Testis (tissue), 3 donors: ENCODE results near the gene RAB3GAP2. TPM values are rescaled to one million over a fixed set of nuclear protein-coding genes. Genes with fewer than 3 reads are reported as not detected.

Source experiments
- DNase-seq: peaks from one replicate; pipeline ENCODE4 v3.0.0-alpha.2; 2019
- H3K27ac ChIP-seq, 2 donors: fragments of 200-600 bp; sonication (generic); one replicate each; pipeline ENCODE4 v1.5.1; 2019
- H3K27me3 ChIP-seq: fragments of 200-600 bp; sonication (generic); one replicate; pipeline ENCODE4 v1.5.1; 2019
- H3K36me3 ChIP-seq: fragments of 200-600 bp; sonication (generic); one replicate; pipeline ENCODE4 v1.5.1; 2017; ENCODE audit warnings: low read depth; ENCODE audit errors: missing control alignments
- H3K4me1 ChIP-seq: fragments of 200-600 bp; sonication (generic); one replicate; pipeline ENCODE4 v1.5.1; 2019
- H3K4me3 ChIP-seq, 2 donors: fragments of 200-600 bp; sonication (generic); one replicate each; pipeline ENCODE4 v1.5.1; 2017 to 2019
- H3K9me3 ChIP-seq: fragments of 200-600 bp; sonication (generic); one replicate; pipeline ENCODE4 v1.5.1; 2017
- CTCF ChIP-seq, 3 experiments: fragments of 450-650 bp in 2 of 3; fragments of 200-600 bp in 1 of 3; sonication (generic) in 1 of 3; IDR thresholded peaks; one replicate each; pipeline ENCODE4 v1.5.1; 2016 to 2019; ENCODE audit warnings: antibody characterized with exemption in 3 of 3, mild to moderate bottlenecking in 2 of 3, moderate library complexity in 1 of 3
- POLR2A ChIP-seq: fragments of 450-650 bp; IDR thresholded peaks from one replicate; pipeline ENCODE4 v1.6.1; 2017; ENCODE audit warnings: antibody characterized with exemption, mild to moderate bottlenecking, moderate library complexity
- WGBS, 2 donors: methylation state at CpG; one replicate each; pipeline ENCODE4 v1.1.5; 2018; 5-methylcytosine and 5-hydroxymethylcytosine counted together
- intact Hi-C: fragments of 100-400 bp; cut with DNase I; formaldehyde crosslinking; loops from one replicate; pipeline ENCODE4 v1.15.1; 2023; ENCODE audit warnings: low total_unique reads
- polyA plus RNA-seq: library from polyadenylated mRNA; stranded (reverse); fragments of 350-450 nt; fragmentation: Illumina TruSeq; extraction: RNeasy Lipid Tissue Mini Kit (QIAGEN cat#74804); gene quantifications from one replicate; pipeline ENCODE4 v1.2.3, GENCODE V29; 2014; ENCODE audit warnings: low read depth, low replicate concordance; ENCODE audit not compliant: insufficient read depth
- total RNA-seq, 2 donors: library from RNA; depleted of rRNA; stranded (reverse); fragments of >200 nt; gene quantifications; one replicate each; pipeline ENCODE4 v1.2.3, GENCODE V29; 2016

The RAB3GAP2 gene
- total and polyA plus RNA-seq, 3 donors from 2014 or later, result 17.9 to 28.7 (median 24.6) TPM

- 80 to 86% methylated on average over 3 of the region's 3 CpGs for WGBS, 2 donors
- no peak for TF ChIP-seq POLR2A
- no peak for TF ChIP-seq CTCF (IDR thresholded peaks at IDR 0.05)
These were observed 6.7 kb upstream of the RAB3GAP2 start for GRCh38 chr1:220278991-220279390.

GRCh38 chr1:220275430-220275829 lies 3.2 kb upstream of the RAB3GAP2 start:
- Histone ChIP-seq H3K36me3 (no peaks in the 10 kb centered on the region), H3K4me3 (no peak overlapping the region), H3K27me3 (no peaks in the 10 kb centered on the region), H3K4me1 (peaks cover 10% of the 10 kb centered on the region), H3K9me3 (no peaks in the 10 kb centered on the region), H3K27ac (no peak overlapping the region)
- TF ChIP-seq CTCF (IDR thresholded peaks at IDR 0.05), result no peak
- no peak for TF ChIP-seq POLR2A
- WGBS, 2 donors, result 89 to 93% methylated on average over 6 of the region's 6 CpGs
- no peak for DNase-seq
- intact Hi-C loops, result no loop called here

More at GRCh38 chr1:220278991-220279390, 6.7 kb upstream of the RAB3GAP2 start:
- H3K27me3 ChIP-seq, result no peaks in the 10 kb centered on the region
- H3K36me3 ChIP-seq, result no peaks in the 10 kb centered on the region
- no peak overlapping the region for H3K4me3 ChIP-seq
- H3K27ac ChIP-seq, result no peak overlapping the region
- H3K4me1 ChIP-seq, result no peaks in the 10 kb centered on the region
- H3K9me3 ChIP-seq, result no peaks in the 10 kb centered on the region
- DNase-seq, result no peak
- intact Hi-C loops, result no loop called here

- H3K4me3 ChIP-seq, result no peak overlapping the region
- no peak overlapping the region for H3K27ac ChIP-seq
- no peak for DNase-seq
- H3K36me3 ChIP-seq, result no peaks in the 10 kb centered on the region
- no peaks in the 10 kb centered on the region for H3K27me3 ChIP-seq
- intact Hi-C loops, result no loop called here
- TF ChIP-seq POLR2A, result no peak
- TF ChIP-seq CTCF (IDR thresholded peaks at IDR 0.05), result no peak
- peaks cover 10% of the 10 kb centered on the region for H3K4me1 ChIP-seq
- whole genome bisulfite sequencing, 2 donors, result 94 to 95% methylated on average over 2 of the region's 2 CpGs
- H3K9me3 ChIP-seq, result no peaks in the 10 kb centered on the region
These were observed 2.1 kb upstream of the RAB3GAP2 start for GRCh38 chr1:220274251-220274855.

GRCh38 chr1:220272841-220273090 lies 513 bp upstream of the RAB3GAP2 start:
- intact Hi-C loops, result no loop called here
- Histone ChIP-seq H3K27me3 (no peaks in the 10 kb centered on the region), H3K9me3 (no peaks in the 10 kb centered on the region), H3K4me1 (peaks cover 10% of the 10 kb centered on the region), H3K27ac (peak overlapping the region; percentile 86 to 89), H3K4me3 (peak overlapping the region; percentile 88 to 94), H3K36me3 (no peaks in the 10 kb centered on the region)
- TF ChIP-seq CTCF (IDR thresholded peaks at IDR 0.05) (no peak), POLR2A (no peak)
- 1 to 8% methylated on average over 5 of the region's 5 CpGs for WGBS, 2 donors
- DNase-seq, result no peak

- no peak for TF ChIP-seq CTCF (IDR thresholded peaks at IDR 0.05)
- no peak for TF ChIP-seq POLR2A
- Histone ChIP-seq H3K4me1 (peaks cover 10% of the 10 kb centered on the region), H3K9me3 (no peaks in the 10 kb centered on the region), H3K4me3 (peak overlapping the region; percentile 88 to 94), H3K27ac (peak overlapping the region; percentile 86 to 89), H3K27me3 (no peaks in the 10 kb centered on the region), H3K36me3 (no peaks in the 10 kb centered on the region)
- no peak for DNase-seq
- intact Hi-C loops, result no loop called here
- WGBS, 2 donors, result 1% methylated on average over 12 of the region's 12 CpGs
These were observed 577 bp downstream of the RAB3GAP2 start for GRCh38 chr1:220271706-220272046.
